KMS-11 (cell line): ENCODE data around the gene RUVBL2.

Experiments used
- H2AFZ ChIP-seq: fragments of 200-600 bp; sonication (generic); 2 replicates; pipeline ENCODE4 v1.6.1; 2016; ENCODE audit warnings: antibody characterized with exemption, mixed run types, low read depth
- H3K27ac ChIP-seq: fragments of 200-600 bp; sonication (generic); 2 replicates; pipeline ENCODE4 v1.6.1; 2016; ENCODE audit warnings: mild to moderate bottlenecking, mixed run types
- H3K27me3 ChIP-seq: fragments of 200-600 bp; sonication (generic); 2 replicates; pipeline ENCODE4 v1.6.1; 2017; ENCODE audit warnings: mild to moderate bottlenecking, low read depth, mixed run types, moderate library complexity; ENCODE audit not compliant: insufficient read depth
- H3K36me3 ChIP-seq: fragments of 200-600 bp; sonication (generic); 2 replicates; pipeline ENCODE4 v1.6.1; 2017; ENCODE audit warnings: mild to moderate bottlenecking, mixed run types; ENCODE audit not compliant: insufficient read depth
- H3K4me1 ChIP-seq: fragments of 200-600 bp; sonication (generic); 2 replicates; pipeline ENCODE4 v1.6.1; 2016; ENCODE audit warnings: mild to moderate bottlenecking, low read depth, mixed run types; ENCODE audit not compliant: poor library complexity, severe bottlenecking
- H3K4me2 ChIP-seq: fragments of 200-600 bp; sonication (generic); 2 replicates; pipeline ENCODE4 v1.7.0; 2016; ENCODE audit warnings: mild to moderate bottlenecking, mixed run types
- H3K4me3 ChIP-seq: fragments of 200-600 bp; sonication (generic); IDR thresholded peaks from 2 replicates; pipeline ENCODE4 v1.6.1; 2017; ENCODE audit warnings: low read depth, low read length, mixed read lengths; ENCODE audit not compliant: insufficient read depth
- H3K79me2 ChIP-seq: fragments of 200-600 bp; sonication (generic); 2 replicates; pipeline ENCODE4 v1.6.1; 2016; ENCODE audit warnings: low read depth, mixed run types; ENCODE audit not compliant: insufficient read depth
- H3K9ac ChIP-seq: fragments of 200-600 bp; sonication (generic); 2 replicates; pipeline ENCODE4 v1.6.1; 2016; ENCODE audit warnings: mild to moderate bottlenecking, mixed run types
- H4K20me1 ChIP-seq: fragments of 200-600 bp; sonication (generic); 2 replicates; pipeline ENCODE4 v1.6.1; 2016; ENCODE audit warnings: mild to moderate bottlenecking, mixed run types; ENCODE audit not compliant: insufficient read depth
- CTCF ChIP-seq: fragments of 200-600 bp; sonication (generic); conservative IDR thresholded peaks from 2 replicates; pipeline ENCODE4 v1.6.1; 2017; ENCODE audit warnings: low read depth, mild to moderate bottlenecking, antibody characterized with exemption, low read length, moderate library complexity, mixed read lengths

RUVBL2 gene

GRCh38 chr19:48953990-48954594, 39.6 kb upstream of the RUVBL2 start:
- Histone ChIP-seq H3K4me1 (peaks cover 11% of the 10 kb centered on the region), H3K79me2 (peaks cover 10% of the 10 kb centered on the region; the same call in 1 of the 2 replicates), H4K20me1 (no peaks in the 10 kb centered on the region), H3K4me3 (no peak overlapping the region), H3K4me2 (peak overlapping the region; percentile 47), H3K27ac (no peak overlapping the region; the same call in 1 of the 2 replicates), H3K36me3 (no peaks in the 10 kb centered on the region), H2AFZ (peak overlapping the region; percentile 91), H3K9ac (peak overlapping the region; percentile 79; the same call in 1 of the 2 replicates), H3K27me3 (no peaks in the 10 kb centered on the region)
- no peak for TF ChIP-seq CTCF

GRCh38 chr19:48954595-48955307, 38.9 kb upstream of the RUVBL2 start, which contains the start of gene BAX:
TSS of gene BAX (plus strand) at chr19:48954875. CDS start at chr19:48954929, 54 bp downstream.
- Histone ChIP-seq H3K27ac (peak within 1 kb of the TSS; percentile 37; the same call in 1 of the 2 replicates), H3K4me1 (peaks cover 11% of the 10 kb centered on the region), H3K27me3 (no peaks in the 10 kb centered on the region), H3K79me2 (peaks cover 10% of the 10 kb centered on the region; the same call in 1 of the 2 replicates), H3K9ac (peak within 1 kb of the TSS; percentile 79), H3K36me3 (no peaks in the 10 kb centered on the region), H4K20me1 (no peaks in the 10 kb centered on the region), H3K4me2 (peak within 1 kb of the TSS; percentile 72), H3K4me3 (no peak within 1 kb of the TSS), H2AFZ (peak within 1 kb of the TSS; percentile 91)
- no peak for TF ChIP-seq CTCF

- Histone ChIP-seq H3K9ac (peak overlapping the region; percentile 79), H3K27ac (peak overlapping the region; percentile 37; the same call in 1 of the 2 replicates), H3K4me1 (peaks cover 11% of the 10 kb centered on the region), H2AFZ (peak overlapping the region; percentile 91), H3K36me3 (no peaks in the 10 kb centered on the region), H3K4me3 (no peak overlapping the region), H4K20me1 (no peaks in the 10 kb centered on the region), H3K4me2 (peak overlapping the region; percentile 72), H3K27me3 (no peaks in the 10 kb centered on the region), H3K79me2 (peaks cover 10% of the 10 kb centered on the region; the same call in 1 of the 2 replicates)
- no peak for TF ChIP-seq CTCF
These were observed 38.3 kb upstream of the RUVBL2 start for GRCh38 chr19:48955308-48955958.

GRCh38 chr19:48958006-48958405, 35.7 kb upstream of the RUVBL2 start:
- H2AFZ ChIP-seq = no peak overlapping the region
- no peak overlapping the region for H3K27ac ChIP-seq
- no peak overlapping the region for H3K4me3 ChIP-seq
- no peak overlapping the region for H3K4me2 ChIP-seq
- H3K36me3 ChIP-seq = no peaks in the 10 kb centered on the region
- peaks cover 17% of the 10 kb centered on the region for H3K4me1 ChIP-seq
- TF ChIP-seq CTCF = no peak
- no peaks in the 10 kb centered on the region for H4K20me1 ChIP-seq
- H3K27me3 ChIP-seq = no peaks in the 10 kb centered on the region
- H3K9ac ChIP-seq = no peak overlapping the region
- peaks cover 10% of the 10 kb centered on the region; the same call in 1 of the 2 replicates for H3K79me2 ChIP-seq
